Left hindlimb (tissue), 1 donor: ENCODE measurements around the gene BCR.
A peak's percentile ranks its signal among the peaks of the same experiment; 100 is the strongest.

Source experiments
- DNase-seq: peaks from one replicate; pipeline ENCODE4 v3.0.0-alpha.2; 2018

BCR gene

GRCh38 chr22:23218053-23218866, 38.0 kb downstream of the BCR start:
- no peak for DNase-seq

GRCh38 chr22:23218867-23219251, 38.5 kb downstream of the BCR start:
- DNase-seq = peak; percentile 77

- no peak for DNase-seq
These were observed 39.0 kb downstream of the BCR start for GRCh38 chr22:23219317-23219716.

GRCh38 chr22:23219822-23220484, 39.6 kb downstream of the BCR start:
- DNase-seq = no peak

- no peak for DNase-seq
These were observed 40.4 kb downstream of the BCR start for GRCh38 chr22:23220485-23221350.

- DNase-seq = no peak
These were observed 41.1 kb downstream of the BCR start for GRCh38 chr22:23221351-23221804.

GRCh38 chr22:23222033-23222792, 41.9 kb downstream of the BCR start:
- DNase-seq = no peak

GRCh38 chr22:23222793-23223568, 42.7 kb downstream of the BCR start:
- DNase-seq = no peak

- DNase-seq = no peak
These were observed 43.4 kb downstream of the BCR start for GRCh38 chr22:23223569-23224317.

GRCh38 chr22:23224846-23225245, 44.5 kb downstream of the BCR start:
- no peak for DNase-seq

GRCh38 chr22:23225337-23225723, 45.0 kb downstream of the BCR start:
- no peak for DNase-seq

- DNase-seq = no peak
These were observed 45.6 kb downstream of the BCR start for GRCh38 chr22:23225724-23226496.

- no peak for DNase-seq
These were observed 46.2 kb downstream of the BCR start for GRCh38 chr22:23226497-23226850.

GRCh38 chr22:23227380-23227779, 47.1 kb downstream of the BCR start:
- DNase-seq = no peak

- DNase-seq = no peak
These were observed 48.2 kb downstream of the BCR start for GRCh38 chr22:23228503-23228902.

- DNase-seq = no peak
These were observed 49.3 kb downstream of the BCR start for GRCh38 chr22:23229646-23230045.

- DNase-seq = no peak
These were observed 50.2 kb downstream of the BCR start for GRCh38 chr22:23230348-23231068.

GRCh38 chr22:23231471-23232093, 51.3 kb downstream of the BCR start:
- DNase-seq = no peak
